GM21576 (cell line): Measurements from ENCODE around the gene CD2.

Experiments
- ATAC-seq: cut with Tn5 transposase; IDR thresholded peaks from one replicate; pipeline ENCODE4 v1.9.1; 2021; ENCODE audit warnings: mild to moderate bottlenecking, moderate library complexity; ENCODE audit not compliant: unreplicated experiment

Gene CD2

GRCh38 chr1:116754198-116754977 lies at the start of gene CD2:
Gene CD2 (plus strand): TSS chr1:116754430. CDS start chr1:116754493, 63 bp downstream.
- ATAC-seq, result no peak

- no peak for ATAC-seq
Measured at GRCh38 chr1:116706123-116706522, 48.1 kb upstream of the CD2 start.

- no peak for ATAC-seq
Measured at GRCh38 chr1:116706841-116707240, 47.4 kb upstream of the CD2 start.

GRCh38 chr1:116708255-116708900 lies 45.9 kb upstream of the CD2 start:
- ATAC-seq, result no peak

- no peak for ATAC-seq
Measured at GRCh38 chr1:116709666-116710167, 44.5 kb upstream of the CD2 start.

- no peak for ATAC-seq
Measured at GRCh38 chr1:116710420-116711262, 43.6 kb upstream of the CD2 start.

GRCh38 chr1:116711263-116711840 lies 42.9 kb upstream of the CD2 start:
- no peak for ATAC-seq

- no peak for ATAC-seq
Measured at GRCh38 chr1:116712510-116712909, 41.7 kb upstream of the CD2 start.

- no peak for ATAC-seq
Measured at GRCh38 chr1:116713474-116713873, 40.8 kb upstream of the CD2 start.

GRCh38 chr1:116716391-116716790 lies 37.8 kb upstream of the CD2 start:
- ATAC-seq, result no peak

- no peak for ATAC-seq
Measured at GRCh38 chr1:116717318-116717717, 36.9 kb upstream of the CD2 start.

- no peak for ATAC-seq
Measured at GRCh38 chr1:116720364-116721038, 33.7 kb upstream of the CD2 start.

- ATAC-seq, result no peak
Measured at GRCh38 chr1:116721039-116721405, 33.2 kb upstream of the CD2 start.

GRCh38 chr1:116721451-116722007 lies 32.7 kb upstream of the CD2 start:
- no peak for ATAC-seq

- no peak for ATAC-seq
Measured at GRCh38 chr1:116722016-116722838, 32.0 kb upstream of the CD2 start.

GRCh38 chr1:116724765-116725375 lies 29.4 kb upstream of the CD2 start:
- ATAC-seq, result no peak

- ATAC-seq, result no peak
Measured at GRCh38 chr1:116725798-116726197, 28.4 kb upstream of the CD2 start.

GRCh38 chr1:116726872-116727820 lies 27.1 kb upstream of the CD2 start:
- no peak for ATAC-seq
